NCI-H82 (cell line): ENCODE data around the gene MBIP.
"Not testable (repeated sequence)": the region's sequence is repeated elsewhere in the genome, so short reads cannot be mapped to it uniquely, and the experiment has no call there.

Experiments
- DNase-seq: peaks from one replicate; lab custom pipeline; 2025; lab: John Stamatoyannopoulos, UW

The MBIP gene

GRCh38 chr14:36320200-36320896 is at the start of gene MBIP:
TSS of gene MBIP (minus strand) at chr14:36320637. CDS start at chr14:36320588, 49 bp downstream.
- peak; percentile 98 for DNase-seq

- DNase-seq, result no peak
These were observed 47.7 kb upstream of the MBIP start for GRCh38 chr14:36367985-36368774.

- no peak for DNase-seq
These were observed 45.3 kb upstream of the MBIP start for GRCh38 chr14:36365766-36366165.

- no peak for DNase-seq
These were observed 43.3 kb upstream of the MBIP start for GRCh38 chr14:36363704-36364103.

- no peak for DNase-seq
These were observed 42.2 kb upstream of the MBIP start for GRCh38 chr14:36362648-36363047.

GRCh38 chr14:36361210-36361853 is 40.9 kb upstream of the MBIP start:
- DNase-seq, result no peak

- DNase-seq, result no peak
These were observed 36.4 kb upstream of the MBIP start for GRCh38 chr14:36356862-36357261.

- no peak for DNase-seq
These were observed 25.6 kb upstream of the MBIP start for GRCh38 chr14:36346052-36346451.

- DNase-seq, result no peak
These were observed 23.8 kb upstream of the MBIP start for GRCh38 chr14:36344211-36344610.

- not testable (repeated sequence) for DNase-seq
These were observed 21.4 kb upstream of the MBIP start for GRCh38 chr14:36341811-36342210.

- DNase-seq, result no peak
These were observed 19.9 kb upstream of the MBIP start for GRCh38 chr14:36340276-36340890.

GRCh38 chr14:36339816-36340215 is 19.4 kb upstream of the MBIP start:
- DNase-seq, result no peak

GRCh38 chr14:36333119-36333518 is 12.7 kb upstream of the MBIP start:
- DNase-seq, result no peak

- not testable (repeated sequence) for DNase-seq
These were observed 7.1 kb upstream of the MBIP start for GRCh38 chr14:36327573-36327972.

GRCh38 chr14:36325853-36326252 is 5.4 kb upstream of the MBIP start:
- DNase-seq, result no peak

GRCh38 chr14:36324897-36325296 is 4.5 kb upstream of the MBIP start:
- DNase-seq, result no peak

- peak; percentile 50 for DNase-seq
These were observed 502 bp upstream of the MBIP start for GRCh38 chr14:36320897-36321381.

GRCh38 chr14:36319899-36320199 is 588 bp downstream of the MBIP start:
- no peak for DNase-seq

- DNase-seq, result no peak
These were observed 2.8 kb downstream of the MBIP start for GRCh38 chr14:36317650-36318049.

- no peak for DNase-seq
These were observed 4.3 kb downstream of the MBIP start for GRCh38 chr14:36316131-36316530.

- DNase-seq, result no peak
These were observed 5.1 kb downstream of the MBIP start for GRCh38 chr14:36315159-36315853.

GRCh38 chr14:36313898-36314297 is 6.5 kb downstream of the MBIP start:
- no peak for DNase-seq
